GM18507 (cell line): ENCODE results near the gene COX7A1.
A peak's percentile ranks its signal among the peaks of the same experiment; 100 is the strongest.

Source experiments
- DNase-seq: peaks from one replicate; pipeline ENCODE4 v3.0.0; 2011; ENCODE audit warnings: low read depth; ENCODE audit not compliant: insufficient read length; ENCODE audit errors: extremely low spot score
- FAIRE-seq: peaks from 2 replicates; lab custom pipeline; 2011; peaks lifted over from hg19 to GRCh38; lab: Jason Lieb, UNC

COX7A1 gene

GRCh38 chr19:36114721-36115452, 37.4 kb downstream of the COX7A1 start, which contains the start of gene POLR2I:
TSS of gene POLR2I (minus strand) at chr19:36114875. CDS start at chr19:36114856, 19 bp downstream.
- FAIRE-seq, result peak; percentile 99
- peak; percentile 95 for DNase-seq

- FAIRE-seq, result no peak
- DNase-seq, result no peak
Observed at GRCh38 chr19:36113894-36114720, 38.1 kb downstream of the COX7A1 start.

DNA sequence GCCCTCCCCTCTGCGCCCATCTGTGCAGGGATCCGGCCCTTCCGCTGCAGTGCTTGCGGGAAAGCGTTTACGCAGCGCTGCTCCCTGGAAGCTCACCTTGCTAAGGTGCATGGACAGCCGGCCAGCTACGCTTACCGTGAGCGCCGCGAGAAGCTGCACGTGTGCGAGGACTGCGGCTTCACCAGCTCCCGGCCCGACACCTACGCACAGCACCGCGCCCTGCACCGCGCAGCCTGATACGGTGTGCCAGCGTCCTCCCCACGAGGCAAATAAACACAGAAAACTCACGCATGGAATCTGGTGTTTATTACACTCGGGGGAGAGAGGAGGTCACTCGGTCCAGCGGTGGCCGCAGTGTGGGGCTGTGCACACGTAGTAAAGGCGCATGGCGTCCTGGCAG, 38.8 kb downstream of the COX7A1 start:
- DNase-seq (no peak), FAIRE-seq (no peak)

- no peak for FAIRE-seq
- no peak for DNase-seq
Observed at GRCh38 chr19:36112678-36113077, 39.6 kb downstream of the COX7A1 start.

DNA sequence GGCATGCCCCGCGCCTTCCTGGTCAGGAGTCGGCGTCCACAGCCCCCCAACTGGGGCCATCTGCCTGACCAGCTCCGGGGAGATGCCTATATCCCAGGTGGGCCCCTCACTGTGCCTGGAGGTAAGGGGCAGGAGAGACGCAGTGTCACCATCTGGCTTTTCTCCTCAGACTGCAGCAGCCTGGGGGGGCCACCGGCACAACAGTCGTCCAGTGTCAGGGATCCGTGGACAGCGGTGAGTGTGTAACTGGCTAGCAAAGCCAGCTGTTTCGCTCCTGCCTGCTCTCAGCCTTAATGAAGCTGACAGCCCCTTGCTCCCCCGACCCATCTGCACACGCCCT, 41.1 kb downstream of the COX7A1 start:
- FAIRE-seq (no peak), DNase-seq (no peak)

DNA sequence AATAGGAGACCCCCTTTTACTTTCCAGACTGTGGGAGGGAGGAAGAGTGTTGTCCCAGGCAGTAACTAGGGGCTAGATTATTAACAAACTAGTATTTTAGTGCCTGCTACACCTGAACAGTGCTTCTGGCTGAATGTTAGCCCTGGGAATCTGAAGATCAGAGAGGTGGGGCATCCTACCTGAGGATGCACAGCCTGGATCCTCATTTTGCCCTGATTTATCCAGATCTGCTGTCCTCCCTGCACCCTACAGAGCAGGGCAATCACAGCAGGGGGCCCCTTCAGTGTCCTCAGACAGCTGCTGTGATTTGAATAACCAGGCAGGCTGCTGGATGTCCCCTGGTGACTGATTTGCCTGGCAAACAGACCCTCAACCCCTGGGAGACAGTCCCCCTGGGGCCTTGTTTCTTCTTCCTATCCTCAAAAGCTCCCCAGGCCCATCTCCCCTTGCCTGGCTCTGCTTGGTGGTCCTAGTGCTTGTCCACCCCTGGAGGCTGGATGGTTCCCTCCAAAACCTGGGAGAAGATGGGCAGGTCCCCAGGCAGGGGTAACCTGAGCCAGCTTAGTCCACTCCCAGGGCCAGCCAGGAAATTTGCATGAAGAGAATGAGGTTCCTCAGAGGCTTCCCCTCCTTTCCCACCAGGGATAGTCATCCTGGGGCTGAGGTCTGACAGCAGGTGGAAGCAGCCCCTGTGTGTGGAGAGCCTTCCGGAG, 41.6 kb downstream of the COX7A1 start, which contains the start of gene OVOL3:
Gene OVOL3 (plus strand): TSS at position 657 of the 713 bp plus-strand sequence. CDS start 60 bp downstream, outside the sequence.
- no peak for FAIRE-seq
- DNase-seq, result no peak

GRCh38 chr19:36108684-36109083, 43.6 kb downstream of the COX7A1 start:
- DNase-seq (no peak), FAIRE-seq (no peak)

DNA sequence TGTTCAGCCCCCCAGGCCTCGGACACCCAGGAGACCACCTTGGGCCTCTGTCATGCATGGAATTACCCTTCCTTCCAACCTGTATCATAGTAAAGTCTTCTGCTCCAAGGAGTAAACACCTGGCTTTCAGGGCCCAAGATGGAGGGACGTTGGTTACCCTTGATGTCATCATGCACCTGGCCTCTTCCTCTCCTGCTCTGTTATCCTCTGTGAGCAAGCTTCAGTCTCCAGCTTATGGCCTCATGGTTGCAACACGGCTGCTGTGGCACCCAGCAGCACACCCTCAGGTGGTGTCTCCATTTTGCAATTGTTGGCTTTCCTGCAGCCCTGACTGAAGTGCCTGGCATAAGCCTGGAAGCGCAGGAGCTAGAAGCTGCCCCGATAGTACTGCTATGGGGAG, 45.3 kb downstream of the COX7A1 start:
- DNase-seq, result no peak
- no peak for FAIRE-seq

DNA sequence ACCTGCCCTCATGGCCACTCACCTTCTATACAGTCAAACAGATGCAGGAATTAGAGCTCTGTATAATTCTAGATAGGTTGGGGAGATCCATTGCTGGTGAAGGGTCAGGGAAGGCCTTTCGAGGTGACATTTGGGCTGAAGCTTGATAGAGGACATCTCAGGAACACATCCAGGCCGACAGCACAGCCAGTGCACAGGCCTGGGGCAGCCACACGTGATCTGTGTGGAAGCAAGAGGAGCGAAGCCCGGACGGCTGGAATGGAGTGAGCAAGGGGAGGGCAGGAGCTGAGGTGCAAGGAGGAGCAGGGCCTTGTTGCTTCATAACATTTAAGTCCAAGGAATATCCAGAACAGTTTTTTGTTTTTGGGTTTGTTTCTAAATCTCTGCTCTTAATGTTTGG, 45.8 kb downstream of the COX7A1 start:
- no peak for FAIRE-seq
- no peak for DNase-seq

GRCh38 chr19:36103842-36104552, 48.2 kb downstream of the COX7A1 start:
- FAIRE-seq, result no peak
- no peak for DNase-seq

GRCh38 chr19:36103040-36103626, 49.1 kb downstream of the COX7A1 start:
- no peak for FAIRE-seq
- no peak for DNase-seq

DNA sequence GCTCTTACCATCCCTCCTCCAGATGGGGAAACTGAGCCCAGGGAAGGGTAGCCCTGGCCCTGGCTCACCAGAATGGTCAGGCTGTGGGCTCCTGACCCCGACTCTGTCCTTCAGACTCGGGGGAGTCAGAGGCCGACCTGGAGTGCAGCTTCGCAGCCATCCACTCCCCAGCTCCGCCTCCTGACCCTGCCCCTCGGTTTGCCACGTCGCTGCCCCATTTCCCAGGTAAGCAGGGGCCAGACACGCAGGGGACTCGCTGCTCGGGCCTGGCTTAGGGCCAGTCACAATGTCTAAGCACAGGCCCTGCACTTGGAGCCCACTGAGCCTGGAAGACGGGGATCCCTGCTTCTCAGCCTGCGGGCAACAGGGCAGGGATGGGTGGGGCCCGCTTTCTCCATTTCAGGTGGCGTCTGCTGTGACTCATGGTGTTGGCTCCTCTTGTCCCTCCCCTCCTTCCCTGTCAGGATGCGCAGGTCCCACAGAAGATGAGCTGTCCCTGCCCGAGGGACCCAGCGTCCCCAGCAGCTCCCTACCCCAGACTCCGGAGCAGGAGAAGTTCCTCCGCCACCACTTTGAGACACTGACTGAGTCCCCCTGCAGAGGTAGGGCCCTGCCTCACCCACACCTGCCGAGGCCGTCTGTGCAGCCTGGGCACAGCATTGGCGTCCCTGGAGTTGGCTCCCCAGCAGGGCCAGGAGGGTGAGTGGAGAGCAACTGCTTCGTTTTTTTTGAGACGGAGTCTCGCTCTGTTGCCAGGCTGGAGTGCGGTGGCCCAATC, 50.5 kb downstream of the COX7A1 start:
- no peak for FAIRE-seq
- no peak for DNase-seq
